AG20443 (cell line): ENCODE results near the gene OVCH2.

ENCODE experiments used
- DNase-seq: peaks from one replicate; pipeline ENCODE4 v3.0.0; 2012; ENCODE audit warnings: low spot score, mixed read lengths

Gene OVCH2

GRCh38 chr11:7639643-7640025 lies 66.6 kb downstream of the OVCH2 start:
- DNase-seq, result no peak
